Endothelial cell of hepatic sinusoid (primary cell): ENCODE results near the gene SLC4A7.

Experiments
- in situ Hi-C: cut with HindIII; loops from 2 replicates; pipeline ENCODE4 v1.10.0; 2017; ENCODE audit warnings: low sequenced_read_pairs

SLC4A7 gene

GRCh38 chr3:27494784-27495183 lies 10.6 kb upstream of the SLC4A7 start:
- in situ Hi-C loops, result no loop called here

- in situ Hi-C loops, result loop anchor here (10.0 kb wide), 1 partner anchor 176 kb away; no protein-coding TSS in a partner anchor
Observed at GRCh38 chr3:27488821-27489220, 4.6 kb upstream of the SLC4A7 start.

GRCh38 chr3:27487383-27487782 lies 3.2 kb upstream of the SLC4A7 start:
- in situ Hi-C loops, result loop anchor here (10.0 kb wide), 1 partner anchor 177 kb away; no protein-coding TSS in a partner anchor

GRCh38 chr3:27486336-27486735 lies 2.2 kb upstream of the SLC4A7 start:
- in situ Hi-C loops, result loop anchor here (10.0 kb wide), 1 partner anchor 178 kb away; no protein-coding TSS in a partner anchor

GRCh38 chr3:27485866-27486265 lies 1.7 kb upstream of the SLC4A7 start:
- in situ Hi-C loops, result loop anchor here (10.0 kb wide), 1 partner anchor 179 kb away; no protein-coding TSS in a partner anchor

GRCh38 chr3:27483117-27484014 lies 818 bp downstream of the SLC4A7 start:
- in situ Hi-C loops, result loop anchor here (5.0 to 10.0 kb wide), 2 partner anchors 64 to 181 kb away; no protein-coding TSS in a partner anchor

- in situ Hi-C loops, result loop anchor here (5.0 to 10.0 kb wide), 2 partner anchors 67 to 185 kb away; no protein-coding TSS in a partner anchor
Observed at GRCh38 chr3:27479806-27480543, 4.2 kb downstream of the SLC4A7 start.

- in situ Hi-C loops, result loop anchor here (5.0 kb wide), 1 partner anchor 70 kb away; no protein-coding TSS in a partner anchor
Observed at GRCh38 chr3:27471923-27472550, 12.1 kb downstream of the SLC4A7 start.

GRCh38 chr3:27468283-27468886 lies 15.8 kb downstream of the SLC4A7 start:
- in situ Hi-C loops, result no loop called here

GRCh38 chr3:27467545-27467944 lies 16.6 kb downstream of the SLC4A7 start:
- in situ Hi-C loops, result no loop called here

GRCh38 chr3:27464646-27465045 lies 19.5 kb downstream of the SLC4A7 start:
- in situ Hi-C loops, result no loop called here

GRCh38 chr3:27462228-27462627 lies 22.0 kb downstream of the SLC4A7 start:
- in situ Hi-C loops, result no loop called here

GRCh38 chr3:27458929-27459328 lies 25.3 kb downstream of the SLC4A7 start:
- in situ Hi-C loops, result no loop called here

GRCh38 chr3:27456554-27456953 lies 27.6 kb downstream of the SLC4A7 start:
- in situ Hi-C loops, result no loop called here

- in situ Hi-C loops, result loop anchor here (5.0 kb wide), 1 partner anchor 47 kb away; no protein-coding TSS in a partner anchor
Observed at GRCh38 chr3:27454914-27455313, 29.3 kb downstream of the SLC4A7 start.

- in situ Hi-C loops, result loop anchor here (5.0 kb wide), 1 partner anchor 48 kb away; no protein-coding TSS in a partner anchor
Observed at GRCh38 chr3:27454461-27454860, 29.7 kb downstream of the SLC4A7 start.

GRCh38 chr3:27452368-27453090 lies 31.7 kb downstream of the SLC4A7 start:
- in situ Hi-C loops, result loop anchor here (5.0 kb wide), 1 partner anchor 50 kb away; no protein-coding TSS in a partner anchor

GRCh38 chr3:27451842-27452241 lies 32.3 kb downstream of the SLC4A7 start:
- in situ Hi-C loops, result loop anchor here (5.0 kb wide), 1 partner anchor 50 kb away; no protein-coding TSS in a partner anchor

- in situ Hi-C loops, result loop anchor here (5.0 kb wide), 1 partner anchor 51 kb away; no protein-coding TSS in a partner anchor
Observed at GRCh38 chr3:27451251-27451650, 32.9 kb downstream of the SLC4A7 start.
